Activated CD4-positive, alpha-beta T cell treated with anti-CD3 and anti-CD28 coated beads, Interleukin-2, Interleukin-4, amounts not matched to agents 100 ng/mL and 50 ng/mL, durations not matched to agents 16 hours and 8 hours (primary cell): ENCODE data around the gene OR2AE1.

ENCODE experiments used
- DNase-seq: peaks from one replicate; pipeline ENCODE4 v3.0.0-alpha.2; 2020; ENCODE audit warnings: low spot score

OR2AE1 gene

DNA sequence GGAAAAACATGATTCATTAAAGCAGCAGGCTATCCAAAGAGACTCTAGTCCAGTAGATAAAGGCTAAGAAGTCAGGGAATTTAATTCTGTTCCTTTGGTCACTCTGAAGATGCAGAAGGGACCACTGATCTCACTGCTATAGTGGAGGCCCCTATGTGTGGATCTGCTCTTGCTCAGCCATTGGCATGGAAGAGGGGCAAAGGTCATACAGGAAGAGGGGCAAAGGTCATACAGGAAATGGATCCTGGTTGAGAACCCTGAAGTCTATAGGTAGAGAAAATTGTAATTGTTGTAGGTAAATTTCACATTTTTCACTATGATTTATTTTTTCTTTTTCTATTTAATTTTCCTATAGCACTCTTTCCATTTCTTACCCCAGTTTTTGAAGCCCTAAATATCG lies 21.6 kb downstream of the OR2AE1 start:
- DNase-seq, result no peak

DNA sequence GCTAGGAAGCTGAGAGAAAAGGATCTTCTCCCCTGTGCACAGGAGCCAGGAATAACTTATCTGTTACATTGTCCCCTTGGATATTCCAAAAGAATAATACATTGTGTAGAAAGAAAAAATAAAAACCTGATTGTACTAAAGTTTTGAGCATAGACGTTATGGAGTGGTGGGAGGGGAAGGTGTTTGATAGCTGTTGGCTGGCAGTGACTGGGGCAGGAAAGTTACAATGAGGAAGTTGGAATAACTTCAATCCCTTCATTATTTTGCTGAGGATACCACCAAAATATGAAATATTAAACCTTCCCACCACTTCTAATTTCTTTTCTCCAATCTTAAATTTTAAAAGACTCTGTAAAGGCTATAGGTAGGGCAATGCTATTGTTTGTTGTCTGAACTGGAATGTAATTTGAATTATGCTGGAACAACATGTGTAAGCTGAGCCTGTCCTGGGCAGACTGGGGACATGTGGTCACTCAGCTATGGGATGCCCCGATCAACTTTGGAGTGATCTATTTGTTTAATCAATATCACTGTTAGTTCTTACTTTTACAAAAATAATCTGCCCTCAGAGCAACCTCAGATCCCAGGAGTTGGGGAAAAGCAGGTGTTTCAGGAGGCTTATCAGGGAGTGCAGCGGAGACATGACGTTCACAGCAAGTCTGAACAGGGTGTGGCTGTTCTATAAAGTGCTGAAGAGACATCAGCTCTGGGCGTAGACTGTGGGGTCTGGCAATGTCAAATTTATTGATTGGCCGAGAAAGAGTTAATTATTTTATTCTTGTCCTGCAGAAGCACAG lies 28.2 kb downstream of the OR2AE1 start:
- DNase-seq, result no peak

DNA sequence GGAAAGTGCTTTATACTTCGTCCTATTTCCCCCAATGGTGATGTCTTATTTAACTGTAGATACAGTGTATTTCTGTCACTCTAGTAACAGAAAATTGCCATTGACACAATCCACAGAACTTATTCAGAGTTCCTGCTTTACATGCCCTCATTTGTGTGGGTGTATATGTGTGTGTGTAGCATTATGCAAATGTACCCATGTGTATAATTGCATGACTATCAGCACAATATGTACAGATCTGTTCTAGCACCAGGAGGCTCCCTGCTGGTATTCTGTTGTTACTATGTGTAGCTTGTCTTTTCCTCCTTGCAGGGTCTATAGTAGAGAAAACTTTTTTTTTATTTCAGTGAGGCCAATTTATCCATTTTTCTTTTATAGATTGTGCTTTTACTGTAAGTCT lies 32.5 kb downstream of the OR2AE1 start:
- DNase-seq, result no peak

DNA sequence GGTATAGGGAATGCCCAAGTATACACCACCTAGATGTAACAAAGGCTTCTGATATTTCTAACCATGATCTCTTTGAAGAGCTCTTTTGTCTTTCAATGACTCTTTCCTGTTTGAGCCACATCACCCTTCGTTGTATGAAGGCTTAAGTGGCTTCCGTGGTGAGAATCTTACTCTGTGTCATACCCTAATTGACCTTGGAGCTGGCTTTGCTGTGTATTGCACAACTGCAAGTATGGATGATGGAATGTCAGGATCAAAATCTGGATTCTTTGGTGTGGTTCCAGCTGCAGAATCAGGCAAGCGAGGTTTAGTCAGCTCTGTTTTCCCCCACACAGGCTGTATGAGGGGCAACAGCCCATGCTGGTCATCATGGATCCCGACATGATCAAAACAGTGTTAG lies 33.0 kb downstream of the OR2AE1 start:
- no peak for DNase-seq

DNA sequence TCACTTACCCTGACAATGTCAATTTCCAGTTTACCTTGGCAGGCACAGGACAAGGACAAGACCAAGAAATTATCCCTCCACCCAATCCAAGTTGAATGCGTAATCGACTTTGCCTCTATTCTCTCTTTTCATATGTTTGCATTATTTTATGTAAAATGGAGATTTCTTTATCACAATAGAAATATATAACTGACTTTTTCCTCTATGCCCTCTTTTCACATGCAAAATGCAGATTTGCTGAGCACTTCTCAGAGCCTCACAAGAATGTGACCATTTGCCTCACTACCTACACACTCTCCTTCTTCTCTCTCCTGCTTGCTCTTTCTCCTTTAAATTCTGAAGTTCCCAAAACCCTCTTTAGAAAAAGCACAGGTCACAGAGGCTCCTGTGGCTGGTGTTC lies 33.9 kb downstream of the OR2AE1 start:
- no peak for DNase-seq

DNA sequence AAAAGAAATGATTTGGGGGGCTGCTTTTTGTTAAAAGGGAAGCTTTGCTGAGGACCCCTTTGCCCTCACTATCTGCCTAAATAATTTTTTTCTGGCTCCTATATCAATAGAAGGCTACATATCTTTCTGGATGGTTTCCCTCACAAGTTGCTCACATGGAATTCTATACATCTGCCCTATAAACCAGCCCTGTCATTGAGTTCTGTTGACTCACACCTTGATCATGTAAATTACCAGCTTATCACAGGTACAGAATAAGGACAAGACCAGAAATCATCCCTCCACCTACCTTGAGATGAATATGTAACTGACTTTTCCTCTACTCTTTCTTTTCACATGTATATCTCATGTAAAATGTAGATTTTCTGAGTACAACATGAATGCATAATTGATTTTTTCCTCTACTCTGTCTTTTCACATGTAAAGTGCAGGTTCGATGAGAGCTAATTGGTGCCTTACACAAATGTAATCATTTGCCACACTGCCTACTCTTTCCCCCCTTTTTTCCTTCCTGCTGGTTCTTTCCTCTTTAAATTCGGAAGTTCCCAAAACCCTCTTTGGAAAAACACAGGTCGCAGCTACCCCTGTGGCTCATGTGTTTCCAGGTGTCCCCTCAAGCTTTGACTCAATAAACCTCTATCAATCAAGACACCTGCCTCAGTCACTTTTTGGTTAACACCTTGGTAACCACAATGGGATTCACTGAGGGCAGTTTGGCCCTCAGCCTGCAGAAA lies 36.5 kb downstream of the OR2AE1 start:
- no peak for DNase-seq

DNA sequence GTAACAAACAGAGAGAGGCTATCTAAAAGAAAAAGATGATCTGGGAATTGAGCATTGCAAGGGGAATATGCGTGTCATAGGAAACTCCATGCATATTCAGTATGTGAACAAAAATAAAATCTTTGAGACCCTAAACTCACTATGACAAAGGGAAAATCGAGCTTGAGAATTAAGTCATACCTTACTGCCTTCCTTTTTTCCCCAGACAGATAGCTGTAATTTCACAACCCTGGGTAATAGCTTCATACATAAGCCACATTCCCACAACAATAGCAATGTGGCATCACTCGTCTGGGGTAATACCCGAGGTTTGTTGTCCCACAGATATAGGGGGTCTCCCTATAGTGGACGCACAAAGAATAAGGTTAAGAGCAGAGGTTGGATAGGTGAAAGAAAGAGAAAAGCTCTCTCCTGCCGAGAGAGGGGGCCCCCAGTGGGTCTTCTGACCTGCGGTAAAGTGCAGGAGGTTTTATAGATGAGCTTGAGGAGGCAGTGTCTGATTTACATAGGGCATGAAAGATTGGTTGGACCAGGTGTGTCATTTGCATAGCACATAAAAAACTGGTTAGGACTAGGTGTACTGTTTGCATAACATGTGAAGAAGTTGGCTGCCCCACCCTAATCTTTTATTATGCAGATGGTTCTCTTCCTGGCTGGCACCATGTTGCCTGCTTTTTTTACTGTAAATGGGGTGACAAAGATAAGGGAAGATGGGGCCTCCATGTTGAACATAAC lies 37.4 kb downstream of the OR2AE1 start:
- DNase-seq, result no peak

DNA sequence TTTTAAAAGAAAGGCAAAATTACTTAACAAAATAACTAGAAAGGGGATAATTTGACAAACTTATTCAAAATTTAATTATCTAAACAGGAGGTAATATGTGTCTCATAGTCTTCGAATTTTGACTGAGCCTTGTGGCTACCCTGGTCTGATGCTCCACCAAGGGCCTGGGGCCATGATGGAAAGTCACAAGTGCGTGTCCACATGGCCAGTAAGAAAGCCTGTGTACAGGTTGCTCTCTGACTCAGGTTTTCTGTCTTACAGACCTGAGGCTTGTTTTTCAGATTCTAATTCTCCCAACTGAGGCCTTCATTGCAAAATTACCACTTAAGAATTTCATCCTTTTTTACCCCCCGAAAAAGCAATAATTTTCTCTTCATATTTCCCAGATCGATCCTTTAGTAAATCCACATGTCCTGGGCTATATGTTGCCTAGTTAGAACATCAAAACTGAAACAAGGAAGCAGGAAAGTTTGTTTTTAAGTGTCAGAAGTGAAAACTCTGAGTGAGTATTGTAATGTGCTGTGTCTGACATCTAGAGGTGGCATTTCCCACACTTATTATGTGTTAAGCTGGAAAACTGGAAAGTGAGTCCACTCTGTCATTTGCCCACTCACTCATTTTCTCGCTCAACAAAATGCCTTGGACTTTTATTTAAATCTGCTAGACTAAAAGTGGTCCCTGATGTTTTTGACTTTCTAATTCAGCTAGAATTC lies 39.0 kb downstream of the OR2AE1 start:
- DNase-seq, result no peak

DNA sequence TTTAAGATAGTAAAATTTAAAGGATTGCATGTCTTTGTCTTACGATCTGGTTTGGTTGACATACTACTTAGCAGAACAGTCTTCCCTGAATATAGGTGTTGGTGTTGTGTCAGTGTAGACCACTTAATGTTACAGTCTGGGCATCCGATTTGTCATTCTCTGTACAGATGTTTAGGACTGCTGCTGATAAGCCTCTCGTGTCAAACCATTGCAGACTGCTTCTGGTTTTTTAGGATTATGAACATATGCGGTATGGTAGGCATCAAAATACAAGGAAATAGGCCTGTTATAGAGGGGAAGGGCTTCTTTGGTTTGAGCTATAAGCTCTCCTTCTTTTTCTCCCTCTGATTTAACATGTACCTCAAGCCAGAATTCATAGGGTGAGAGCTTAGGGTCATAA lies 41.6 kb downstream of the OR2AE1 start:
- DNase-seq, result no peak

DNA sequence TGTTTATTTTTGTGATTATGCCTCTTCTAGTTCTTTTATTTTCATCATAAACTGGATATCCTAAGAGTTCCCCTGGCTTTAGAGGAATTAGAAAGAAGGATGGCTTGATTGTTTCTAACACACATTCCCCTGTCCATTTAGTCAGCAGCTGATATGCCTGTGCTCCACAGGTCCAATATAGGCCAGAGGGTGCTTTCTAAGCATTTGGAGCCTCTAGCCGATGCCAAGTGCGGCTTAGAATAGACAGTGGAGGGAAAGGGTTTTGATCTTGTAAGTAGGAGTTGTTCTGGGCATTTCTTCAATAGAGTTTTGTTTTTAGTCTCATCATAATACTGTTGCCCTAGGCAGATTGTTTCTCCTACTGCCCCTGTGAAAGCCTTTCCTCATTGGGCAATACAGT lies 42.5 kb downstream of the OR2AE1 start:
- DNase-seq, result no peak

DNA sequence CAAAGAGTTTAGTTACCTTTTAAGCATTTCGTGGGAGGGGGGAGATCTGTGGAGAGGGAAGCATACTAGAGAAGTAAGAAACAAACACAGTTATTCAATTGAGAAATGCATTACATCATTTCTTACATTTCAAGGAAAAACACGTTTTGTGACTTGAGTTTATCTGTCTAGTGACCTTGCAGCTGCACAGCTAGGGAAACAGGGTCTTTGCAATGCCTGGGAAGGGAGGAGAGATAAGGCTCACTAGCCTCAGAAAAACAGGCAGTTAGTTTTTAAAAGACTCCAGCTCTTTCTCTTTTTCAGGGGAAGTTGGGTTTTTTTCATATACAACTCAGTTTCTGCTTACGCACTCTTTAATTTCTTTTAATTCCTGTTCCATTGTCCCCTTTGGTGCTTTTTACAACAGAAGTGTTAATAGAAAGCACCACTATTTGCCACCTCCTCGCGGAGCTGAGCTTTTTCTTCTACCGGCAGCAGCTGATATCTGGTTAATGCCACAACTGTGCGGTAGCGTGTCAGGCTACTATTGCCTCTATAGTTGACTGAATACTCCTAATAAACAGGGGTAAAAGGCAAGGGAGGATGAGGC lies 43.5 kb downstream of the OR2AE1 start:
- no peak for DNase-seq

DNA sequence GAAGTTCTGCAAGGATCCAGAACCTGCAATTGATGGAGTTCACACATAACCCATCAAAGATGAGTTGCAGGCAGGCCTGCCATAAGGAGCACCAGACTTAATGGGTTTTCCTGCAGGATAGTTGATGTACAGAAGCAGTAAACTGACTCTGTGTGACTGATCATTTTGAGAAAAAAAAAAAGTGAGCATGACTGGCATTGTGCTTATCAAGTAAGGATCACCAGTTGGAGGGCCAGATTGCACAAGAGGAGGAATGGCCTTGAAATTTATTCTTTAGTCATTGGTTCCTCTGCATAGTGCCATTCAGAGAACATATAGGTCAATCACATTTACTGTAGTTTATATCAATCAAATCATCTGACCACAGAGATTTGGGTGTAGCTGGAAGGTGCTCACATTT lies 45.2 kb downstream of the OR2AE1 start:
- DNase-seq, result no peak

DNA sequence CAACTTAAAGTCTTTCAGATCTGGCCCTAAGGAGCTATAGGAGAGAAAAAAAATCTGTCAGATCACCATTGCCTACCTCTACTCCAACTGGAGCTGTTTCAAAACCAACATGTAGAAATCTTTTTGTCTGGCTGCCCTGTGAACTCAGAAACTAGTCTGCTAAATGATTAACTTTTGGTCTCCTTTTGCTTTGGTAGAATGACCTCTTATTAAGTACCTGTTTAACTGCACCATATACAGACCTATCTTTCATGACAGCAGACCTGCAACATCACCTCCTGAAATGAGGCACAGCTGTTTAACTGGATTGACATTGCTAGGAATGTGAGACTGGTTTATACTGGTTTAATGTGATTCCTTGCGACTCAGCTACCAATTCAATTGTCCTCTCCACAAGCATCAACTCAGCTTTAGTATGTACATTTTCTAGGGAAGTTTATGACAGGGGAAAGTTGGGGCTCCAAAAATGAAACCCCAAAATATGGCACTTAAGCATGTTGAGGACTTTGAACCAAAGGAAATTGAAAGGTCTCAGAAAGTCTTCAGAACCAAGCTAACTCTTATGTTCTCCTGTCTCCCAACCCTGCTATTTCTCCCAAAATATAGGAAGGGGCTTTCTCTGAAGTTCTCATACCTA lies 47.2 kb downstream of the OR2AE1 start:
- DNase-seq, result no peak

DNA sequence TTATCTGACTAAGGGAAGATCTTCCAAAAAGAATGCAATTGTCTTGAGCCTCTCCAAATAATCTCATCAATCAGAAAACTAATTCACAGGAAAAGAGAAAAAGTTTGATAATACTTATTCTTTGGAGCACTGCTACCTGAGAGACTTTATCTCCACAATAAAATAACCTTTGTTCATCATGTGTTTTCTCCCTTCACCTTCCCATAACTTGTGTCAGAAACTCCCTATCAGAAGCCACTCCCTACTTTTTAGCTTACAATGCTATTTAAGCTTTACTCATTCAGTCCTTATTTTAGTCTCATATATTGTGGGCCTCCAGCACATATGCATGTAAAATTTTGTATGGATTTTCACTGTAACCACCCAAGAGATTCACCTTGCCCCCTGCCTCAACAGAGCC lies 48.0 kb downstream of the OR2AE1 start:
- no peak for DNase-seq

DNA sequence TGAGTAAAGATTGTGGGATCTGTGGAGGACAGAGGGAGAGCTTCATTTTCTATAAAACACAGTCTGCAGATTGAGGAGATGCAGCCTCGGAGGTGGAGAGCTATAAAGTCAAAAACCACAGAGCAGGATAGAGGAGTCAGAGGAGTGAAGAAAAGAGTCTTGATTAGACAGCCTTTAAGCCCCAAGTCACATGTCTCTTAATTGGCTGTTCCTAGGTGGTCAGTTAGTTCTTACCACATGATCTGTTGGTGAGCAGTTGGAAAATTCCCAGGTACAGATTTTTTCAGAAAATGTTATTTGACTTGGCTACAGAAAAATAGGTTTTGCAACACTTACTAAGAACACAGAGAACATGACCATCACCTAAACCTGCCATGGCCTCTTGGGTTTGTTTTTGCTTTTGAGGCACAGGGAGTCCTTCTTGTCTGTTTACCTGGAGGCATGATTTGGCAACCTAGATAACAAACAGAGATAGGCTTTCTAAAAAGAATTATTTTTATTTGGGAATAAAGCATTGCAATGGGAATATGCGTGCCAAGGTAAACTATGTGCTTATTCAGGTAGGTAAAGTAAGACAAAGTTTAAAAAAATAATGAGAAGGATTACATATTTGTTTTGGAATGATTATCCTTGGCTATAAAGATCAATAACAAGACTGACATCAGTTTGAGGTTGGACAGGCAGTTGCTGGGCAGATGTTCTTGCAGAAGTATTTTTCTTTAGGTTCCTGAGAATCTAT lies 49.6 kb downstream of the OR2AE1 start:
- no peak for DNase-seq
